Measurements from ENCODE around the gene PIBF1.
"Not testable (repeated sequence)": the region's sequence is repeated elsewhere in the genome, so short reads cannot be mapped to it uniquely, and the experiment has no call there.

The PIBF1 gene

GRCh38 chr13:73039201-73040108 is 257.5 kb downstream of the PIBF1 start:
- Histone ChIP-seq H3K9me3 (ENCODE audit: control insufficient read depth, insufficient read depth, low read length) (no peaks in the 10 kb centered on the region), H3K4me1 (ENCODE audit: control insufficient read depth, insufficient read depth, low read length) (no peaks in the 10 kb centered on the region), H3K36me3 (ENCODE audit: control insufficient read depth, insufficient read depth, low read length) (no peaks in the 10 kb centered on the region), H3K27me3 (ENCODE audit: control insufficient read depth, insufficient read depth, low read length) (no peaks in the 10 kb centered on the region), H3K27ac (ENCODE audit: low read length) (no peak overlapping the region), H3K4me3 (ENCODE audit: low read length) (no peak overlapping the region)
- no peak for DNase-seq (ENCODE audit: low read depth, low spot score)
- WGBS (ENCODE audit: insufficient coverage, insufficient read length): no CpG with 5 or more reads among the region's 2 CpGs

DNA sequence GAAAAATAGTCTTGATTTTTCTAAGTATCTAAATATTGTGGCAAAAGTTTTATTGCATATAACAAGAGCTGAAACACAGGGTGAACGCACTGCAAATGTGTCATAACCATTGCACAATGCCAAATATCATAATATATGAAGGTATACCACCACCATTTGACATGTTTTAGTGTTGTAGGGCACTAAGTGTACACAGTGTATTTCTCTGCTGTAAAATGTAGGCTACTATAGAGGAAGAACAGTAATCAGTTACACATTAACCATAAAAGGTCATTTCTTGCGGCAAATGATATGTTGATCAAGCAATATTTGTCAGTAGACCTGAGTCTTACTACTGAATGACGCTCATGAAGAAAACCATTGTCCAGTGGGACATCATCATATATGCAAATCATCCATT is 258.6 kb downstream of the PIBF1 start:
- H3K9me3 ChIP-seq (ENCODE audit: control insufficient read depth, insufficient read depth, low read length): no peaks in the 10 kb centered on the region
- no peak for DNase-seq (ENCODE audit: low read depth, low spot score)
- no peaks in the 10 kb centered on the region for H3K36me3 ChIP-seq (ENCODE audit: control insufficient read depth, insufficient read depth, low read length)
- no peak overlapping the region for H3K4me3 ChIP-seq (ENCODE audit: low read length)
- no peaks in the 10 kb centered on the region for H3K27me3 ChIP-seq (ENCODE audit: control insufficient read depth, insufficient read depth, low read length)
- no CpG with 5 or more reads among the region's 3 CpGs for WGBS (ENCODE audit: insufficient coverage, insufficient read length)
- no peak overlapping the region for H3K27ac ChIP-seq (ENCODE audit: low read length)
- H3K4me1 ChIP-seq (ENCODE audit: control insufficient read depth, insufficient read depth, low read length): no peaks in the 10 kb centered on the region

DNA sequence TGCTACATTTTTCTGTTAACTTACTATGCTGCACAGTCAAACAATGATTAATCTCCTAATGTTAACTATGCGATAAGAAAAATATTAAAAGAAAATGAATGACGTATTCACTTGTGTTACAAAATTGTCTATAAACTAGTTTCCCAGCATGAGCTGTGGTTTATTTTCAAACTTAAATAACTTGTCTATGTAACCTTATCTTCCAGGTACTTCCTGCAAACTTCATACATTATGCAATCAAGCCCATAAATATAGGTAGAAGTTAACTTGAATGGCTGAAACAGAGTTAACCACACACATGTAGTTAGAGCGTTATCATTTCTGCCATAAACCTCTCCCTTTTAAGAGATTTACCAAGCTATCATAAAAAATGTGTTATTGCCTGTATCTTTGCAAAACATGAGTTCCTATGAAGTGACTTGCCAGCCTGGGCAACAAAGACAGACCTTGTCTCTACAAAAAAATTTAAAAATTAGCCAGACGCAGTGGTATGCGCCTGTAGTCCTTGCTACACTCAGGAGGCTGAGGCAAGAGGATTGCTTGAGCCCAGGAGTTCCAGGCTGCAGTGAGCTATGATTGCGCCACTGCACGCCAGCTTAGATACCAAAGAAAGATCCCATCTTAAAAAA is 259.1 kb downstream of the PIBF1 start:
- H3K36me3 ChIP-seq (ENCODE audit: control insufficient read depth, insufficient read depth, low read length): no peaks in the 10 kb centered on the region
- H3K4me3 ChIP-seq (ENCODE audit: low read length): no peak overlapping the region
- no peaks in the 10 kb centered on the region for H3K27me3 ChIP-seq (ENCODE audit: control insufficient read depth, insufficient read depth, low read length)
- H3K27ac ChIP-seq (ENCODE audit: low read length): no peak overlapping the region
- no peaks in the 10 kb centered on the region for H3K9me3 ChIP-seq (ENCODE audit: control insufficient read depth, insufficient read depth, low read length)
- WGBS (ENCODE audit: insufficient coverage, insufficient read length): no CpG with 5 or more reads among the region's 7 CpGs
- no peak for DNase-seq (ENCODE audit: low read depth, low spot score)
- H3K4me1 ChIP-seq (ENCODE audit: control insufficient read depth, insufficient read depth, low read length): no peaks in the 10 kb centered on the region

DNA sequence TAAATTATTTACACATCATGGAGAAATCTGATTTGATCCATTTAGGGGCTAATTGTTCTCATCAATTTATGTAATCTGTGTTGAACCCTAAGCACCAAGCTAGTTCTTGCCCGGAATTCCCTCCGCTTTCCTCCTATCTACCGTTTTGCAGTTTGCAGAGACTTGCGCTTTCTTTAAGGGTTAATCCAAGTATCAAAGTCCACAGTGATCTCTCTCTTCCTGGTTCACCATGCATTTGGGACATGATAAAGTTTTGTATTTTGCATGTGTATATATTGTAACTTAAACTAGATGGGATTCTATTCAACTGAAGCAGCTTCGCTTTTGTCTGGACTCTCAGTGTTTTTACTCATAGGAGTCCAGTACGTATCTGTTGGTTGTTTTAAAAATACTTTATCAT is 263.1 kb downstream of the PIBF1 start:
- WGBS (ENCODE audit: insufficient coverage, insufficient read length): no CpG with 5 or more reads among the region's 6 CpGs

GRCh38 chr13:73048615-73049014 is 266.7 kb downstream of the PIBF1 start:
- not testable (repeated sequence) for H3K9me3 ChIP-seq (ENCODE audit: control insufficient read depth, insufficient read depth, low read length); DNase-seq (ENCODE audit: low read depth, low spot score); H3K4me3 ChIP-seq (ENCODE audit: low read length); H3K4me1 ChIP-seq (ENCODE audit: control insufficient read depth, insufficient read depth, low read length); H3K36me3 ChIP-seq (ENCODE audit: control insufficient read depth, insufficient read depth, low read length); H3K27ac ChIP-seq (ENCODE audit: low read length); H3K27me3 ChIP-seq (ENCODE audit: control insufficient read depth, insufficient read depth, low read length)
- WGBS (ENCODE audit: insufficient coverage, insufficient read length): no CpG with 5 or more reads among the region's 2 CpGs

More for the DNA sequence above, 263.1 kb downstream of the PIBF1 start:
- DNase-seq (ENCODE audit: low read depth, low spot score): no peak
- Histone ChIP-seq H3K36me3 (ENCODE audit: control insufficient read depth, insufficient read depth, low read length) (no peaks in the 10 kb centered on the region), H3K9me3 (ENCODE audit: control insufficient read depth, insufficient read depth, low read length) (no peaks in the 10 kb centered on the region), H3K27ac (ENCODE audit: low read length) (no peak overlapping the region), H3K4me3 (ENCODE audit: low read length) (no peak overlapping the region), H3K27me3 (ENCODE audit: control insufficient read depth, insufficient read depth, low read length) (no peaks in the 10 kb centered on the region), H3K4me1 (ENCODE audit: control insufficient read depth, insufficient read depth, low read length) (no peaks in the 10 kb centered on the region)

GRCh38 chr13:73054712-73055111 is 272.8 kb downstream of the PIBF1 start:
- H3K27me3 ChIP-seq (ENCODE audit: control insufficient read depth, insufficient read depth, low read length): peaks cover 3% of the 10 kb centered on the region; the same call in 1 of the 2 replicates
- H3K4me1 ChIP-seq (ENCODE audit: control insufficient read depth, insufficient read depth, low read length): no peaks in the 10 kb centered on the region
- H3K4me3 ChIP-seq (ENCODE audit: low read length): no peak overlapping the region
- no peak overlapping the region for H3K27ac ChIP-seq (ENCODE audit: low read length)
- no peaks in the 10 kb centered on the region for H3K36me3 ChIP-seq (ENCODE audit: control insufficient read depth, insufficient read depth, low read length)
- no peaks in the 10 kb centered on the region for H3K9me3 ChIP-seq (ENCODE audit: control insufficient read depth, insufficient read depth, low read length)
- no CpG with 5 or more reads among the region's 5 CpGs for WGBS (ENCODE audit: insufficient coverage, insufficient read length)
- no peak for DNase-seq (ENCODE audit: low read depth, low spot score)

GRCh38 chr13:73055813-73056564 is 274.1 kb downstream of the PIBF1 start:
- DNase-seq (ENCODE audit: low read depth, low spot score): no peak
- Histone ChIP-seq H3K27ac (ENCODE audit: low read length) (no peak overlapping the region), H3K9me3 (ENCODE audit: control insufficient read depth, insufficient read depth, low read length) (no peaks in the 10 kb centered on the region), H3K4me1 (ENCODE audit: control insufficient read depth, insufficient read depth, low read length) (no peaks in the 10 kb centered on the region), H3K36me3 (ENCODE audit: control insufficient read depth, insufficient read depth, low read length) (no peaks in the 10 kb centered on the region), H3K4me3 (ENCODE audit: low read length) (no peak overlapping the region), H3K27me3 (ENCODE audit: control insufficient read depth, insufficient read depth, low read length) (peaks cover 14% of the 10 kb centered on the region)
- WGBS (ENCODE audit: insufficient coverage, insufficient read length): no CpG with 5 or more reads among the region's 8 CpGs

DNA sequence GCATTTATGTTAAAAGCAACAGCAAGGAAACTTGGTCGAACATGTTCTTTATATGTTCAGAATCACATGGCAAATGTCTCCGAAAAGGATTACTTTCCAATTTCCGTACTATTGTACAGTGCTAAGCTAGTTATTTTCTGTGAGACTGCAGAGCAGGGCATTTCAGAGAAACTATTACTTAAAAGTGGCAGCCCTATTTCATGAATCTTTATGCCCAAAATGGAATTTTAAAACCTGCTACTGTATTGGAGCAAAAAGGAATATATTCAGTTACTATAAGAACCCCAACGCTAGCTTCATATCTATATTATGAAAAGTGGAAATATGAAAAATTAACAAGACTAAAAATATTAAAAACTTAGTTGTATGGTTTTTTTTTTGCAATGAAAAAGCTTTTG is 274.6 kb downstream of the PIBF1 start:
- Histone ChIP-seq H3K9me3 (ENCODE audit: control insufficient read depth, insufficient read depth, low read length) (no peaks in the 10 kb centered on the region), H3K27ac (ENCODE audit: low read length) (no peak overlapping the region), H3K4me3 (ENCODE audit: low read length) (no peak overlapping the region), H3K36me3 (ENCODE audit: control insufficient read depth, insufficient read depth, low read length) (no peaks in the 10 kb centered on the region), H3K27me3 (ENCODE audit: control insufficient read depth, insufficient read depth, low read length) (peaks cover 18% of the 10 kb centered on the region), H3K4me1 (ENCODE audit: control insufficient read depth, insufficient read depth, low read length) (no peaks in the 10 kb centered on the region)
- no CpG with 5 or more reads among the region's 4 CpGs for WGBS (ENCODE audit: insufficient coverage, insufficient read length)
- DNase-seq (ENCODE audit: low read depth, low spot score): no peak

DNA sequence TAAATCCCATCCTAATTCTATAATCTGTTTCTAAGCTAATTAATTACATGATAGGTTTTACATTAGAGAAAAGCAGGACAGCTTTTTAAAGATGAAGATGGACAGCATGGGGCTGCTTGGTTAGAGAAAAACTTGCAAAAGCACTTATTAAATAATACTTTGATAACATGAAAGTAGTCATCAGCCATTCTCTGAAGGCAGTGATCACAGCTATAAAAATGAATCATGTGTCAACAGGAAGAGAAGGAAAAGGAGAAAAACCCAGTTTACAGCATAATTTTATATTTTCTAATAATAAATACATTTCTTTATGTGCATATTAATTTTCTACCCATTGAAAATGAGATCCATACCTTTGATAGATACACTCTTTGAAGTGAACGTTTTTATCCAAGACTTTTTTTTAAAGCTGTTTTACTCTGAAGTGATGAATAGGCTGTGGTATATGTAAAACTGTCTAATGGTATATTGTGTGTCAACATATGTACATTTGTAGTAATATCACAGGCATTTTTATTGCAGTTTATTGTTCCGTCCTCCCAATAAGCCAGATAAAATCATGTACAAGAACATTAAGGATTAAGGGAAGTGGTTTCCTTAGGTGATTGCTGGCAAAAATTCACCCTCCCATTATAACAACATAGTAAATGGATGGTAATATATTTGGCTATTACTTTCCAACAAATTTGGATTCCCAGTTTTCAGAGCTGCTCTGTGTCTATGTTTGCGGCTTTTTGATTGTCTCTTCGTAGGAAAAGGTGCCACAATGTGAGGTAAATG is 275.5 kb downstream of the PIBF1 start:
- no CpG with 5 or more reads among the region's 4 CpGs for WGBS (ENCODE audit: insufficient coverage, insufficient read length)
- no peak for DNase-seq (ENCODE audit: low read depth, low spot score)
- no peaks in the 10 kb centered on the region for H3K9me3 ChIP-seq (ENCODE audit: control insufficient read depth, insufficient read depth, low read length)
- no peaks in the 10 kb centered on the region for H3K36me3 ChIP-seq (ENCODE audit: control insufficient read depth, insufficient read depth, low read length)
- H3K4me3 ChIP-seq (ENCODE audit: low read length): no peak overlapping the region
- no peak overlapping the region for H3K27ac ChIP-seq (ENCODE audit: low read length)
- H3K4me1 ChIP-seq (ENCODE audit: control insufficient read depth, insufficient read depth, low read length): no peaks in the 10 kb centered on the region
- H3K27me3 ChIP-seq (ENCODE audit: control insufficient read depth, insufficient read depth, low read length): peaks cover 18% of the 10 kb centered on the region

- no peak for DNase-seq (ENCODE audit: low read depth, low spot score)
- WGBS (ENCODE audit: insufficient coverage, insufficient read length): no CpG with 5 or more reads among the region's 6 CpGs
- peaks cover 18% of the 10 kb centered on the region for H3K27me3 ChIP-seq (ENCODE audit: control insufficient read depth, insufficient read depth, low read length)
- H3K36me3 ChIP-seq (ENCODE audit: control insufficient read depth, insufficient read depth, low read length): no peaks in the 10 kb centered on the region
- H3K4me3 ChIP-seq (ENCODE audit: low read length): no peak overlapping the region
- H3K9me3 ChIP-seq (ENCODE audit: control insufficient read depth, insufficient read depth, low read length): no peaks in the 10 kb centered on the region
- no peak overlapping the region for H3K27ac ChIP-seq (ENCODE audit: low read length)
- no peaks in the 10 kb centered on the region for H3K4me1 ChIP-seq (ENCODE audit: control insufficient read depth, insufficient read depth, low read length)
Measured at GRCh38 chr13:73058064-73058313, 276.1 kb downstream of the PIBF1 start.

Measured in iPS DF 6.9 (cell line).